HG03558 (cell line): ENCODE data around the gene RNF225.
"Not testable (repeated sequence)": the region's sequence is repeated elsewhere in the genome, so short reads cannot be mapped to it uniquely, and the experiment has no call there.

Experiments
- ATAC-seq: cut with Tn5 transposase; IDR thresholded peaks from one replicate; pipeline ENCODE4 v1.9.1; 2021; ENCODE audit warnings: moderate number of reproducible peaks; ENCODE audit not compliant: unreplicated experiment; ENCODE audit errors: extremely low read depth

The RNF225 gene

GRCh38 chr19:58385891-58386575 is 9.4 kb upstream of the RNF225 start:
- ATAC-seq: no peak

- peak; percentile 64 for ATAC-seq
Observed at GRCh38 chr19:58386576-58387337, 8.7 kb upstream of the RNF225 start, which contains the start of gene RPS5. TSS of gene RPS5 (plus strand) at chr19:58387269. CDS start at chr19:58388138, 869 bp downstream.

- ATAC-seq: no peak
Observed at GRCh38 chr19:58387338-58388174, 7.9 kb upstream of the RNF225 start.

- no peak for ATAC-seq
Observed at GRCh38 chr19:58388175-58388526, 7.3 kb upstream of the RNF225 start.

- no peak for ATAC-seq
Observed at GRCh38 chr19:58392945-58393724, 2.3 kb upstream of the RNF225 start.

GRCh38 chr19:58393725-58394033 is 1.8 kb upstream of the RNF225 start:
- ATAC-seq: no peak

- ATAC-seq: no peak
Observed at GRCh38 chr19:58394821-58395219, 636 bp upstream of the RNF225 start.

GRCh38 chr19:58395979-58396627 is 647 bp downstream of the RNF225 start:
- ATAC-seq: no peak

GRCh38 chr19:58396691-58397532 is 1.5 kb downstream of the RNF225 start:
- ATAC-seq: no peak

- no peak for ATAC-seq
Observed at GRCh38 chr19:58397533-58398037, 2.1 kb downstream of the RNF225 start.

- no peak for ATAC-seq
Observed at GRCh38 chr19:58398087-58398486, 2.6 kb downstream of the RNF225 start.

GRCh38 chr19:58398545-58398944 is 3.1 kb downstream of the RNF225 start:
- ATAC-seq: no peak

- no peak for ATAC-seq
Observed at GRCh38 chr19:58399903-58400302, 4.4 kb downstream of the RNF225 start.

- no peak for ATAC-seq
Observed at GRCh38 chr19:58400316-58400915, 5.0 kb downstream of the RNF225 start.

- peak; percentile 80 for ATAC-seq
Observed at GRCh38 chr19:58400916-58401839, 5.7 kb downstream of the RNF225 start.

GRCh38 chr19:58401840-58402421 is 6.5 kb downstream of the RNF225 start:
- no peak for ATAC-seq

GRCh38 chr19:58403920-58404478 is 8.5 kb downstream of the RNF225 start:
- not testable (repeated sequence) for ATAC-seq
